D721Med (cell line): ENCODE measurements around the gene PPP1R16B.

Source experiments
- DNase-seq: peaks from one replicate; pipeline ENCODE4 v3.0.0; 2011; ENCODE audit warnings: low spot score; ENCODE audit not compliant: insufficient read length
- FAIRE-seq: peaks from 2 replicates; lab custom pipeline; 2011; peaks lifted over from hg19 to GRCh38; lab: Jason Lieb, UNC
- CTCF ChIP-seq: IDR thresholded peaks from 2 replicates; pipeline ENCODE4 v1.5.1; 2012; ENCODE audit warnings: mild to moderate bottlenecking, control low read depth; ENCODE audit not compliant: insufficient read depth; ENCODE audit errors: missing control alignments

Gene PPP1R16B

DNA sequence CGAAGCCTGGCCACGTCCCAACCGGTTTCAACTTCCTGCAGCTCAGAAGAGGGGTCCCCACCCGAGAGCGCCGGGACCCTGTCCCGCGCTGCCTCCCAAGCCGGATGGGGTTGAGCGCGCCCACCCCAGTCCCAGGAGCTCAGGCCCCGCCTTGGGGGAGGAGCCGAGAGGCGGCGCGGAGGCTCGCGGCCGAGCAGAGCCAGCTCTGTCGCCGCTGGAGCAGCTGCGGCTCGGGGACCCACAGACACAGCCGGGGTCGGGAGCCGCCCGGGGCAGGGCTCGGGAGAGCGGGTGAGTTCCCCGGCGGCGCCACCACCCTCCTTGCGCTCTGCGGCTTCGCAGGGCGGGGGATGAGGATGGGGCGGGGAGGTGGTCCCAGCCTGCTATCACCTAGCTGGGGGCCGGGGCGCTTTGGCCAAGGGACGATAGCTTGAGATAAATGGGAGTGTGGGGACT is at the start of gene PPP1R16B:
TSS of gene PPP1R16B (plus strand) at position 196 of the 456 bp plus-strand sequence. CDS start 30,229 bp downstream, outside the sequence.
- no peak for DNase-seq
- TF ChIP-seq CTCF: no peak
- FAIRE-seq: no peak

GRCh38 chr20:38757145-38757775 is 48.2 kb upstream of the PPP1R16B start:
- no peak for FAIRE-seq

DNA sequence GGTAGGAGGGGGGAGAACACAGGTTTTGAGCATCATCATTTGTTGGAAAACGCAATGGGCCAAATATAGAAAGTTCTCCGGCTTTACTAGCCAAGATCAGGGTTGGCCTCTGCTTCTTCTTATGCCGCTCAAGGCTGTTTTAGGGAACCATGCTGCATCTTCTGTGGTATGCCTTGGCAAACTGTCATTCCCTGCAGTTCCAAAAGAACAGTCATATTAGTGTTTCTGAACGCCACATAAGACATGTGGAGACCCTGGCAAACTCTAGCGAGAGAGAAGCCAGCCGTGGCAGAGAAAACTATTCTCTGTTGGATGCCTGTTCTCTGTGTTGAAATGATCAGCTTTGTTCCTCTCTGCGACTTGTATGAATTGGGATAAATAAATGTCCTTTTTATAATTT is 46.4 kb upstream of the PPP1R16B start:
- no peak for DNase-seq
- FAIRE-seq: no peak

More at GRCh38 chr20:38757145-38757775, 48.2 kb upstream of the PPP1R16B start:
- no peak for DNase-seq
- TF ChIP-seq CTCF: no peak

DNA sequence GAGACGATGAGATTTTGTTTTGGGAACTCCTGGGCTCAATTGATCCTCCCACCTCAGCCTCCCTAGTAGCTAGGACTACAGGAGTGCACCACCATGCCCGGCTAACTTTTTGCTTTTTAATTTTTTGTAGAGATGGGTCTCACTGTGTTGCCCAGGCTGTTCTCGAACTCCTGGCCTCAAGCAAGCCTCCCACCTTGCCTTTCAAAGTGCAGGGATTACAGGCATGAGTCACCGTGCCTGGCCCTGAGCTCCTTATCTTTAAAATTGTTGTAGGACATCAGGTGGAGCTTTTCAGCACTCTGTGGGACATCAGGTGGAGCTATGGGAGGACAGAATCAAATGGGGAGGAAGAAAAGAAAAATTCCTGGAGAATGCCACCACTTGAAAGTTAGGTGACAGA is 44.5 kb upstream of the PPP1R16B start:
- no peak for FAIRE-seq
- no peak for DNase-seq
- no peak for TF ChIP-seq CTCF

More for the DNA sequence above, 46.4 kb upstream of the PPP1R16B start:
- TF ChIP-seq CTCF: no peak

DNA sequence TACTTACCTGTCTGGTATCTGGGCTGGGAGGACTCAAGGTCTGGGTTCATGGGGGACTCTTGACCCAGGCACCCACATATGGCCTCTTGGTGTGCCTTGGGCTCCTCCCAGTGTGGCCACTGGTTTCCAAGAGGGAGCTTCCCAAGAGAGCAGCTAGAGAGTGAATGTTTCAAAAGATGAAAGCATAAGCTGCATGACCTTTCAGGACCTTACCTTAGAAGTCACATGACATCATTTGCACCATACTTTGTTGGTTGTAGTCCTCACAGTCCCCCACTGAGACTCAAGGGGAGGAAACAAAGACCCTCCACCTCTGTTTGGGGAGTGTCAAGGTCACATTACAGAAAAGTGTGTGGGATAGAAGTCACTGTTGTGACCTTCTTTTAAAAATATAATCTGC is 43.3 kb upstream of the PPP1R16B start:
- TF ChIP-seq CTCF: no peak
- FAIRE-seq (no peak), DNase-seq (no peak)

GRCh38 chr20:38763616-38764015 is 41.9 kb upstream of the PPP1R16B start:
- FAIRE-seq: no peak
- DNase-seq: no peak
- TF ChIP-seq CTCF: no peak
